Chondrocyte (in vitro differentiated cells): ENCODE measurements around the gene SIN3B. TPM values are rescaled to one million over a fixed set of nuclear protein-coding genes. Genes with fewer than 3 reads are reported as not detected.
A peak's percentile ranks its signal among the peaks of the same experiment; 100 is the strongest.

Source experiments
- DNase-seq: peaks from one replicate; pipeline ENCODE4 v3.0.0; 2021; ENCODE audit warnings: mixed read lengths, low spot score
- H3K27ac Mint-ChIP-seq: one replicate; pipeline ENCODE4 v1.8.0; 2021; ENCODE audit warnings: mild to moderate bottlenecking, moderate library complexity, mixed read lengths; ENCODE audit not compliant: unreplicated experiment
- H3K27me3 Mint-ChIP-seq: 2 replicates; pipeline ENCODE4 v1.8.0; 2021; ENCODE audit warnings: low read depth, mixed read lengths
- H3K36me3 Mint-ChIP-seq: 2 replicates; pipeline ENCODE4 v1.8.0; 2021; ENCODE audit warnings: low read depth, mixed read lengths
- H3K4me1 Mint-ChIP-seq: 2 replicates; pipeline ENCODE4 v1.8.0; 2021; ENCODE audit warnings: low read depth, mild to moderate bottlenecking, mixed read lengths
- H3K4me3 Mint-ChIP-seq: one replicate; pipeline ENCODE4 v1.8.0; 2021; ENCODE audit warnings: mild to moderate bottlenecking, moderate library complexity, mixed read lengths; ENCODE audit not compliant: unreplicated experiment
- H3K9me3 Mint-ChIP-seq: 2 replicates; pipeline ENCODE4 v1.8.0; 2021; ENCODE audit warnings: low read depth, mixed read lengths
- total RNA-seq: library from RNA; stranded (reverse); gene quantifications from 3 replicates; pipeline ENCODE4 v1.2.1, GENCODE V29; 2021
- TF ChIP-seq, protein P1 (sequence below): fragments of 200-600 bp; sonication (generic); IDR thresholded peaks from 2 replicates; pipeline ENCODE4 v1.5.0; 2021; ENCODE audit warnings: antibody characterized with exemption, mild to moderate bottlenecking, moderate library complexity

Gene SIN3B
- total RNA-seq, 1 donor from 2014 or later, result 59.7 TPM

DNA sequence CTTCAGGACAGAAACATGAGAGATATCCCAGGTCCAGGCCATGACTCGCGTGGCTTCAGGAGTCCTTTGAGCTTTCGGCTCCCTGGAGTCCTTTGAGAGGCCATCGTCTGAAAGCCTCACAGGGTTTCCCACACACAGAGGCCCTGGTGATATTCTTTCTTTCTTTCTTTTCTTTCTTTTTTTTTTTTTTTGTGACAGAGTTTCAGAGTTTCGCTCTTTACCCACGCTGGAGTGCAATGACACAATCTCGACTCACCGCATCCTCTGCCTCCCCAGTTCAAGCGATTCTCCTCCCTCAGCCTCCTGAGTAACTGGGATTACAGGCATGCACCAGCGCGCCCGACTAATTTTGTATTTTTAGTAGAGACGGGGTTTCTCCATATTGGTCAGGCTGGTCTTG lies 5.5 kb downstream of the SIN3B start:
- no peak overlapping the region for H3K4me3 Mint-ChIP-seq

GRCh38 chr19:16836115-16837034 lies 7.2 kb downstream of the SIN3B start:
- H3K4me1 Mint-ChIP-seq, result peaks cover 5% of the 10 kb centered on the region
- TF ChIP-seq, protein P1, sequence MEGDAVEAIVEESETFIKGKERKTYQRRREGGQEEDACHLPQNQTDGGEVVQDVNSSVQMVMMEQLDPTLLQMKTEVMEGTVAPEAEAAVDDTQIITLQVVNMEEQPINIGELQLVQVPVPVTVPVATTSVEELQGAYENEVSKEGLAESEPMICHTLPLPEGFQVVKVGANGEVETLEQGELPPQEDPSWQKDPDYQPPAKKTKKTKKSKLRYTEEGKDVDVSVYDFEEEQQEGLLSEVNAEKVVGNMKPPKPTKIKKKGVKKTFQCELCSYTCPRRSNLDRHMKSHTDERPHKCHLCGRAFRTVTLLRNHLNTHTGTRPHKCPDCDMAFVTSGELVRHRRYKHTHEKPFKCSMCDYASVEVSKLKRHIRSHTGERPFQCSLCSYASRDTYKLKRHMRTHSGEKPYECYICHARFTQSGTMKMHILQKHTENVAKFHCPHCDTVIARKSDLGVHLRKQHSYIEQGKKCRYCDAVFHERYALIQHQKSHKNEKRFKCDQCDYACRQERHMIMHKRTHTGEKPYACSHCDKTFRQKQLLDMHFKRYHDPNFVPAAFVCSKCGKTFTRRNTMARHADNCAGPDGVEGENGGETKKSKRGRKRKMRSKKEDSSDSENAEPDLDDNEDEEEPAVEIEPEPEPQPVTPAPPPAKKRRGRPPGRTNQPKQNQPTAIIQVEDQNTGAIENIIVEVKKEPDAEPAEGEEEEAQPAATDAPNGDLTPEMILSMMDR, result peak; percentile 31
- H3K36me3 Mint-ChIP-seq, result peaks cover 37% of the 10 kb centered on the region
- H3K4me3 Mint-ChIP-seq, result no peak overlapping the region
- no peak for DNase-seq
- H3K27me3 Mint-ChIP-seq, result no peaks in the 10 kb centered on the region
- no peak overlapping the region for H3K27ac Mint-ChIP-seq
- H3K9me3 Mint-ChIP-seq, result no peaks in the 10 kb centered on the region

More for the DNA sequence above, 5.5 kb downstream of the SIN3B start:
- H3K27me3 Mint-ChIP-seq, result no peaks in the 10 kb centered on the region
- no peak for DNase-seq
- peaks cover 16% of the 10 kb centered on the region for H3K4me1 Mint-ChIP-seq
- H3K9me3 Mint-ChIP-seq, result no peaks in the 10 kb centered on the region
- no peak overlapping the region for H3K27ac Mint-ChIP-seq
- peaks cover 35% of the 10 kb centered on the region for H3K36me3 Mint-ChIP-seq
- TF ChIP-seq, protein P1, result no peak

DNA sequence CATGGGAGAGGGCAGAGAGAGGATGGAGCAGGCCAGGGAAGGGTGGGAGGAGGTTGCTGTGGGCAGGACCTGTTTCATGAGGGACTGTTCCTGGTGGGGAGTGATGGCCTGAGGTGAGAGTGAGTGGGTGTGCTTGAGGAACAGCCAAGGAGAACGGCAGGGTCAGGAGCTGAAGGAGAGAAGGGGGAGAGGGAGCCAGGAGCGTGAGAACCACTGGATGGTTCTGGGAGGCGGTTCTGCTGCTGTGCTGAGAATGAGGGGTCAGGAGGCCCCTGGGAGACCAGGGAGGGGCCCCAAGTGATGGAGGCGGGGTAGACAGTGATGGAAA lies 7.8 kb downstream of the SIN3B start:
- Mint-ChIP-seq H3K27ac (no peak overlapping the region), H3K9me3 (no peaks in the 10 kb centered on the region), H3K4me3 (no peak overlapping the region), H3K36me3 (peaks cover 33% of the 10 kb centered on the region), H3K27me3 (no peaks in the 10 kb centered on the region), H3K4me1 (no peaks in the 10 kb centered on the region)
- no peak for DNase-seq
- TF ChIP-seq, protein P1, result no peak

DNA sequence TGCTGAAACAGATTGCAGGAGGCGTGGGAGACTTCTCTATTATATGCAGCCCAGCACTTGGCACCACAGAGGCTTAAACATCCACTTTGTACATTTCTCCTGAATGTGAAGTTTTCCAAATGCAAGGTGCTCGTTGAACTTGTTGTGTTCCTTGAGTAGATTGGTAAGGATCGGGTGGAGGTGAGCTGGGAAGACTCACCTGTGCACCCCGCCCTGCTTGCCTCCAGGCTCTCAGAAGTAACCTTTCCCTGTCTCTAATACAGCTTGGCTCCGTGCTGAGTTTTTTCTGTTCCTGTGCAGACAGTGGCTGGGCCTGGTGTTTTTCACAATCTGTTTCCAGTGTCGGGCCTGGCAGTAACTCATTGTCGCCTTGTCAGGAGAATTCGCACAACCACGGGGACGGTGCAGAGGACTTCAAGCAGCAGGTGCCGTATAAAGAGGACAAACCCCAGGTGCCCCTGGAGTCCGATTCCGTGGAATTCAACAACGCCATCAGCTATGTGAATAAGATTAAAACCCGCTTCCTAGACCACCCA lies 12.3 kb downstream of the SIN3B start:
- H3K27ac Mint-ChIP-seq, result no peak overlapping the region
- no peak for DNase-seq
- H3K36me3 Mint-ChIP-seq, result peaks cover 32% of the 10 kb centered on the region
- H3K4me1 Mint-ChIP-seq, result no peaks in the 10 kb centered on the region
- H3K4me3 Mint-ChIP-seq, result no peak overlapping the region
- H3K27me3 Mint-ChIP-seq, result no peaks in the 10 kb centered on the region
- TF ChIP-seq, protein P1, result no peak
- no peaks in the 10 kb centered on the region for H3K9me3 Mint-ChIP-seq

DNA sequence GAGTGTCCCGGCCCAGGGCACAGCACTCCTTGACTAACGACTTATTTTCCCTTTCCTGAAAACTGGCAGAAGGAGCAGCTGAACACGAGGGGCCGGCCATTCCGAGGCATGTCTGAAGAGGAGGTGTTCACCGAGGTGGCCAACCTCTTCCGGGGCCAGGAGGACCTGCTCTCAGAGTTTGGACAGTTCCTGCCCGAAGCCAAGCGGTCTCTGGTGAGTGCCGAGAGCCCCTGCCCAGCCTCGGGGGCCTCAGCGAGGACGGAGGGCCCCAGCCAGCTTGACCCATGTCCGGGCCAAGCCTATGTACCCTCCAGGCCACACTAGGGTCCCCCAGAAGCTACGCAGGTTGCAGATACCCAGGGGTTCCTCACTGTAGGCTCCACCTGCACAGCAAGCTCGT lies 17.7 kb downstream of the SIN3B start:
- Mint-ChIP-seq H3K36me3 (peaks cover 42% of the 10 kb centered on the region), H3K9me3 (no peaks in the 10 kb centered on the region)
- DNase-seq, result peak; percentile 85

More for the DNA sequence above, 17.7 kb downstream of the SIN3B start:
- H3K4me3 Mint-ChIP-seq, result no peak overlapping the region
- TF ChIP-seq, protein P1, result no peak
- H3K27ac Mint-ChIP-seq, result no peak overlapping the region
- H3K27me3 Mint-ChIP-seq, result no peaks in the 10 kb centered on the region
- H3K4me1 Mint-ChIP-seq, result peaks cover 11% of the 10 kb centered on the region
